Sigmoid colon (tissue), 3 donors: ENCODE measurements around the gene HIPK4.

ENCODE experiments used
- CTCF ChIP-seq, 4 experiments: fragments of 450-650 bp in 3 of 4; fragments of 200-600 bp in 1 of 4; IDR thresholded peaks; one replicate each; pipeline ENCODE4 v1.5.1; 2016 to 2019; ENCODE audit warnings: antibody characterized with exemption in 4 of 4, mild to moderate bottlenecking in 3 of 4, moderate library complexity in 2 of 4
- POLR2A ChIP-seq, 2 donors: fragments of 450-650 bp; IDR thresholded peaks; one replicate each; pipeline ENCODE4 v1.6.1; 2016; ENCODE audit warnings: antibody characterized with exemption in 2 of 2, mild to moderate bottlenecking in 2 of 2, moderate library complexity in 2 of 2

- no peak for TF ChIP-seq CTCF (IDR thresholded peaks at IDR 0.05)
- TF ChIP-seq POLR2A (IDR thresholded peaks at IDR 0.05) = no peak
These were observed 7.6 kb upstream of the HIPK4 start for GRCh38 chr19:40397568-40397906.
